OCI-LY1 (cell line): Measurements from ENCODE around the gene JUNB.

Experiments used
- H2AFZ ChIP-seq: fragments of 200-600 bp; sonication (generic), shearing (Covaris generic); 2 replicates; pipeline ENCODE4 v1.6.0; 2014; ENCODE audit warnings: antibody characterized with exemption, mild to moderate bottlenecking, low read length
- H3F3A ChIP-seq: fragments of 200-600 bp; sonication (generic), shearing (Covaris generic); 2 replicates; pipeline ENCODE4 v1.6.0; 2014; ENCODE audit warnings: mild to moderate bottlenecking, antibody characterized with exemption, low read length, moderate library complexity; ENCODE audit not compliant: insufficient read depth
- H3K27ac ChIP-seq: fragments of 200-600 bp; sonication (generic); 2 replicates; pipeline ENCODE4 v1.5.1; 2014; ENCODE audit warnings: low read length, mixed run types, mild to moderate bottlenecking, low read depth; ENCODE audit not compliant: poor library complexity, severe bottlenecking
- H3K27me3 ChIP-seq: fragments of 200-600 bp; sonication (generic); 2 replicates; pipeline ENCODE4 v1.6.0; 2014; ENCODE audit warnings: antibody characterized with exemption, mild to moderate bottlenecking, low read length, moderate library complexity; ENCODE audit not compliant: insufficient read depth
- H3K36me3 ChIP-seq: fragments of 200-600 bp; sonication (generic); 2 replicates; pipeline ENCODE4 v1.6.1; 2014; ENCODE audit warnings: mild to moderate bottlenecking, antibody characterized with exemption, low read length, moderate library complexity, mixed read lengths; ENCODE audit not compliant: insufficient read depth
- H3K4me1 ChIP-seq: fragments of 200-600 bp; sonication (generic); 2 replicates; pipeline ENCODE4 v1.5.1; 2014; ENCODE audit warnings: mild to moderate bottlenecking, low read length, moderate library complexity; ENCODE audit not compliant: insufficient read depth, severe bottlenecking
- H3K4me2 ChIP-seq: fragments of 200-600 bp; sonication (generic), shearing (Covaris generic); 2 replicates; pipeline ENCODE4 v1.6.1; 2014; ENCODE audit warnings: low read length
- H3K4me3 ChIP-seq: fragments of 200-600 bp; sonication (generic); 2 replicates; pipeline ENCODE4 v1.5.1; 2014; ENCODE audit warnings: low read length, low read depth, mild to moderate bottlenecking, mixed read lengths; ENCODE audit not compliant: poor library complexity, severe bottlenecking
- H3K79me2 ChIP-seq: fragments of 200-600 bp; shearing (Covaris generic); 2 replicates; pipeline ENCODE4 v1.6.1; 2016; ENCODE audit warnings: mixed run types, low read length, mixed read lengths; ENCODE audit not compliant: insufficient read depth
- H3K9ac ChIP-seq: fragments of 200-600 bp; sonication (generic), shearing (Covaris generic); 2 replicates; pipeline ENCODE4 v1.6.1; 2014; ENCODE audit warnings: mild to moderate bottlenecking, low read length, mixed read lengths
- H3K9me2 ChIP-seq: fragments of 200-600 bp; sonication (generic), shearing (Covaris generic); 2 replicates; pipeline ENCODE4 v1.6.1; 2014; ENCODE audit warnings: low read depth, mild to moderate bottlenecking, low read length, mixed read lengths
- H3K9me3 ChIP-seq: fragments of 200-600 bp; shearing (Covaris generic); 2 replicates; pipeline ENCODE4 v1.6.1; 2014; ENCODE audit warnings: low read length, mixed read lengths
- H4K20me1 ChIP-seq: fragments of 200-600 bp; sonication (generic), shearing (Covaris generic); 2 replicates; pipeline ENCODE4 v1.6.0; 2016; ENCODE audit warnings: mild to moderate bottlenecking, low read length; ENCODE audit not compliant: insufficient read depth
- EZH2 ChIP-seq: fragments of 200-600 bp; sonication (generic), shearing (Covaris generic); IDR thresholded peaks from 2 replicates; pipeline ENCODE4 v1.8.0; 2017; ENCODE audit warnings: borderline replicate concordance, mixed run types, mild to moderate bottlenecking, antibody characterized with exemption, low read length, moderate library complexity, mixed read lengths
- TF ChIP-seq, protein P1 (sequence below): fragments of 200-600 bp; sonication (generic), shearing (Covaris generic); IDR thresholded peaks from 2 replicates; pipeline ENCODE4 v1.5.1; 2017; ENCODE audit warnings: mild to moderate bottlenecking, antibody characterized with exemption, low read length, moderate library complexity, mixed read lengths

The JUNB gene

DNA sequence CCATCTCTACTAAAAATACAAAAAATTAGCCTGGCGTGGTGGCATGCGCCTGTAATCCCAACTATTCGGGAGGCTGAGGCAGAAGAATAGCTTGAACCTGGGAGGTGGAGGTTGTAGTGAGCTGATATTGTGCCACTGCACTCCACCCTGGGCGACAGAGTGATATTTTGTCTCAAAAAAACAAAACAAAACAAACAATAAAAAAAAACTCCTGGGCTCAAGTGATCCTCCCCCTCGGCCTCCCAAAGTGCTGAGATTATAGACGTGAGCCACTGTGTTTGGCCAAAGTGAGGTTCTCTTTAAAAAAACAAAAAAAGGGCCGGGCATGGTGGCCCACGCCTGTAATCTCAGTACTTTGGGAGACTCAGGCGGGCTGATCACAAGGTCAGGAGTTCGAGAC, 3.8 kb upstream of the JUNB start:
- no peak overlapping the region for H3K4me3 ChIP-seq
- no peaks in the 10 kb centered on the region for H3K27me3 ChIP-seq
- H3F3A ChIP-seq, result no peaks in the 10 kb centered on the region
- no peak overlapping the region for H2AFZ ChIP-seq
- no peaks in the 10 kb centered on the region for H3K36me3 ChIP-seq
- no peak overlapping the region for H3K9ac ChIP-seq
- peaks cover 71% of the 10 kb centered on the region for H3K4me1 ChIP-seq
- no peaks in the 10 kb centered on the region for H4K20me1 ChIP-seq
- no peaks in the 10 kb centered on the region for H3K9me2 ChIP-seq
- no peaks in the 10 kb centered on the region for H3K79me2 ChIP-seq
- H3K4me2 ChIP-seq, result no peak overlapping the region
- TF ChIP-seq, protein P1, sequence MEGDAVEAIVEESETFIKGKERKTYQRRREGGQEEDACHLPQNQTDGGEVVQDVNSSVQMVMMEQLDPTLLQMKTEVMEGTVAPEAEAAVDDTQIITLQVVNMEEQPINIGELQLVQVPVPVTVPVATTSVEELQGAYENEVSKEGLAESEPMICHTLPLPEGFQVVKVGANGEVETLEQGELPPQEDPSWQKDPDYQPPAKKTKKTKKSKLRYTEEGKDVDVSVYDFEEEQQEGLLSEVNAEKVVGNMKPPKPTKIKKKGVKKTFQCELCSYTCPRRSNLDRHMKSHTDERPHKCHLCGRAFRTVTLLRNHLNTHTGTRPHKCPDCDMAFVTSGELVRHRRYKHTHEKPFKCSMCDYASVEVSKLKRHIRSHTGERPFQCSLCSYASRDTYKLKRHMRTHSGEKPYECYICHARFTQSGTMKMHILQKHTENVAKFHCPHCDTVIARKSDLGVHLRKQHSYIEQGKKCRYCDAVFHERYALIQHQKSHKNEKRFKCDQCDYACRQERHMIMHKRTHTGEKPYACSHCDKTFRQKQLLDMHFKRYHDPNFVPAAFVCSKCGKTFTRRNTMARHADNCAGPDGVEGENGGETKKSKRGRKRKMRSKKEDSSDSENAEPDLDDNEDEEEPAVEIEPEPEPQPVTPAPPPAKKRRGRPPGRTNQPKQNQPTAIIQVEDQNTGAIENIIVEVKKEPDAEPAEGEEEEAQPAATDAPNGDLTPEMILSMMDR, result no peak
- TF ChIP-seq EZH2, result no peak
- H3K9me3 ChIP-seq, result no peaks in the 10 kb centered on the region
- peak overlapping the region; percentile 74 for H3K27ac ChIP-seq

DNA sequence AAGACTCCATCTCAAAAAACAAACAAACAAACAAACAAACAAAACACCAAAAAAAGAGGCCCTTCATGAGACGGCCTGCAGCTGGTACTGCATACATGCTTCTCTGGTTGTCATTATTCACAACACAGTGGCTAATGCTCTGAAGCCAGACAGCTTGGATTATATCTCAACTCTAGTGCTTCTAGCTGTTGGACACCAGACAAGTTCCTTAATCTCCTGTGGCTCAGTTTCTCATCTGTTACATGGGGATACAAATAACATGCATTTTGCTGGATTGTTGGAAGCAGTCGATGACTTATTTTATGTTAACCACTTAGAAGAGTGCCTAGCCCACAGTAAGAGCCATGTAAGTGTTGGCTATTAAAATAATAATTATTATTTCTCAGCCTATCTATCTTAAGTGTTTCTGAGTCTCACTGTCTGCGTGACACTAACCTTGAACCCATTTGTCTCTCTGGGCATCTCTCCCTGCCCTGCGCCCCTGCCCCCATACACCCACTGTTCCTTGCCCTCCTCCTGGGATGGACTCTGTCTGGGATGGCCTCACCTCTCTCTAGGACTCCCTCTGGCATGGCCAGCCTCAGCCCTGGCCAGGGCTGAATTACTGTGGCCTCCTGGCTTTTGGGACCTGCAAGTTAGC, 3.1 kb upstream of the JUNB start:
- Histone ChIP-seq H3K4me3 (no peak overlapping the region), H3K36me3 (no peaks in the 10 kb centered on the region), H3K79me2 (no peaks in the 10 kb centered on the region), H3K27me3 (no peaks in the 10 kb centered on the region), H3K9me3 (no peaks in the 10 kb centered on the region), H3K4me1 (peaks cover 64% of the 10 kb centered on the region), H4K20me1 (no peaks in the 10 kb centered on the region), H3K27ac (peak overlapping the region; percentile 79), H3K9ac (no peak overlapping the region; the same call in 1 of the 2 replicates), H3K4me2 (no peak overlapping the region; the same call in 1 of the 2 replicates), H2AFZ (no peak overlapping the region), H3K9me2 (no peaks in the 10 kb centered on the region), H3F3A (no peaks in the 10 kb centered on the region)
- TF ChIP-seq EZH2, result no peak
- TF ChIP-seq, protein P1, result no peak

DNA sequence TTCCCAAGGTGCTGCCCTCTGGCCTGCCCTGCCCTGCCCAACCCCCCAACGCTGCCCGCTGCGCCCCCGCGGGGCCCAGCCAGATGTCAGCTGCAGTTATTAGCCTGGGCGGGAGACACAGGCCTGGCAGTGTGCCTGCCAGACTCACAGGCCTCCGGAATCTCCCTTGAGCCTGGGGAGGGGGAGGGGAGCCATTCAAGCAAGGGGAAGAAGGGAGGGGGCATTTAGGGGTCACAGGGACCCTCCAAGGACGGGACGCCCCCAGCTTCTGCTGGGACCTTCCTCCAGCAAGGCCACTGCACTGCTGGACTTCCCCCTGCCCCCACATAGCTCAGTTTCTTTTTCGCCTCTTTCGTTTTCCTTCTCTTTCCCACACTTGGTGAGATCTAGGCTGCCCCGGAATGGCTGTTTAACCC, 2.6 kb upstream of the JUNB start:
- peak overlapping the region; percentile 44; the same call in 1 of the 2 replicates for H3K9ac ChIP-seq
- no peak for TF ChIP-seq EZH2
- TF ChIP-seq, protein P1, result no peak
- peak overlapping the region; percentile 77 for H3K4me2 ChIP-seq
- H3K9me3 ChIP-seq, result no peaks in the 10 kb centered on the region
- H4K20me1 ChIP-seq, result no peaks in the 10 kb centered on the region
- peaks cover 58% of the 10 kb centered on the region for H3K4me1 ChIP-seq
- H3K79me2 ChIP-seq, result no peaks in the 10 kb centered on the region
- no peaks in the 10 kb centered on the region for H3K27me3 ChIP-seq
- H3K4me3 ChIP-seq, result peak overlapping the region; percentile 76
- no peaks in the 10 kb centered on the region for H3K36me3 ChIP-seq
- H2AFZ ChIP-seq, result no peak overlapping the region
- no peaks in the 10 kb centered on the region for H3F3A ChIP-seq
- peak overlapping the region; percentile 79 for H3K27ac ChIP-seq
- H3K9me2 ChIP-seq, result no peaks in the 10 kb centered on the region
